ENCODE measurements around the gene GKN2.

The GKN2 gene, protein sequence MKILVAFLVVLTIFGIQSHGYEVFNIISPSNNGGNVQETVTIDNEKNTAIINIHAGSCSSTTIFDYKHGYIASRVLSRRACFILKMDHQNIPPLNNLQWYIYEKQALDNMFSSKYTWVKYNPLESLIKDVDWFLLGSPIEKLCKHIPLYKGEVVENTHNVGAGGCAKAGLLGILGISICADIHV

DNA sequence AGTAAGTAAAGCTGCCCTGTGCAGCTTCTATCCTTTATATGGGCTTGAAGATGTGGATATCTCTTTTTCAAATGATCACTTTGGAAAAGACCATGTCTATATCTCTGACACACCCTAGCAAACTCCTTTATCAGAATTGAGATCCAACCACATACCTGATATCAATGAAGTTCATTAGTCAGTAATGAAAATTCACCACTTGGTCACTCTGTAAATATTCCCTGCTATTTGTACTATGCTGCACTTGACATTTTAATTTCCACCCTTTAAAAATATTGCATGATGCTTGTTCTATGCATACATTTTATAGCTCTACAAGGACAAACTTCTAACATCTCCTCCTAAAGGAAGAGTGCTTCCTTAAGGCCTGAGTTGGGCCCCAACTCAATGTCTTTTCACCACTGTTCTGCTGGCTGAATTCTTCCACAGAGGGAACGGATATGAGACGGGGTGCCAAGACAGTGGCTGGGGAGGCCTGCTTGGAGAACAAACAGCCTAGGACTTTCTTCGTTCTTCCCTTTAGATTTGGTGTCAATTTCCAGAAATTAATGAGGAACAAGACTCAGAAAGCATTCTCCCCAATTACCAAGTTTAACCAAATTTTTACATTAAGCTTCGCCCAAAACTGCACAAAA lies at the start of gene GKN2:
Gene GKN2 (minus strand): TSS at position 7 of the 635 bp plus-strand sequence. CDS start 32 bp downstream, outside the sequence.
- Histone ChIP-seq H3K27ac (ENCODE audit: low read depth, low read length) (no peak within 1 kb of the TSS), H3K36me3 (ENCODE audit: control insufficient read depth in 1 of 2, insufficient read depth in 2 of 2, low read length in 2 of 2) (no peaks in the 10 kb centered on the region)

GRCh38 chr2:69001879-69002278 lies 49.2 kb upstream of the GKN2 start:
- no peaks in the 10 kb centered on the region for H3K27me3 ChIP-seq (ENCODE audit: control insufficient read depth in 1 of 2, insufficient read depth in 2 of 2, low read length in 2 of 2)
- H3K9me3 ChIP-seq (ENCODE audit: control insufficient read depth in 1 of 2, low read length in 2 of 2) = peaks cover 0 to 5% of the 10 kb centered on the region in 2 donors

More for the DNA sequence above, at the start of gene GKN2:
- Histone ChIP-seq H3K9me3 (ENCODE audit: control insufficient read depth in 1 of 2, low read length in 2 of 2) (no peaks in the 10 kb centered on the region), H3K4me1 (ENCODE audit: control insufficient read depth in 1 of 2, insufficient read depth in 2 of 2, low read length in 2 of 2) (no peaks in the 10 kb centered on the region), H3K4me3 (ENCODE audit: low read depth in 1 of 2, low read length in 2 of 2) (no peak within 1 kb of the TSS), H3K9ac (ENCODE audit: low read depth in 1 of 2, low read length in 2 of 2) (no peak within 1 kb of the TSS), H3K27me3 (ENCODE audit: control insufficient read depth in 1 of 2, insufficient read depth in 2 of 2, low read length in 2 of 2) (no peaks in the 10 kb centered on the region)

GRCh38 chr2:68997401-68997800 lies 44.7 kb upstream of the GKN2 start:
- H3K4me3 ChIP-seq (ENCODE audit: low read depth in 1 of 2, low read length in 2 of 2) = no peak overlapping the region
- no peak overlapping the region for H3K27ac ChIP-seq (ENCODE audit: low read depth, low read length)
- H3K4me1 ChIP-seq (ENCODE audit: control insufficient read depth in 1 of 2, insufficient read depth in 2 of 2, low read length in 2 of 2) = no peaks in the 10 kb centered on the region
- peaks cover 0 to 5% of the 10 kb centered on the region in 2 donors for H3K9me3 ChIP-seq (ENCODE audit: control insufficient read depth in 1 of 2, low read length in 2 of 2)
- no peaks in the 10 kb centered on the region for H3K36me3 ChIP-seq (ENCODE audit: control insufficient read depth in 1 of 2, insufficient read depth in 2 of 2, low read length in 2 of 2)
- no peak overlapping the region for H3K9ac ChIP-seq (ENCODE audit: low read depth in 1 of 2, low read length in 2 of 2)
- no peaks in the 10 kb centered on the region for H3K27me3 ChIP-seq (ENCODE audit: control insufficient read depth in 1 of 2, insufficient read depth in 2 of 2, low read length in 2 of 2)

More at GRCh38 chr2:69001879-69002278, 49.2 kb upstream of the GKN2 start:
- no peaks in the 10 kb centered on the region for H3K36me3 ChIP-seq (ENCODE audit: control insufficient read depth in 1 of 2, insufficient read depth in 2 of 2, low read length in 2 of 2)
- no peak overlapping the region for H3K27ac ChIP-seq (ENCODE audit: low read depth, low read length)
- H3K4me3 ChIP-seq (ENCODE audit: low read depth in 1 of 2, low read length in 2 of 2) = no peak overlapping the region
- H3K4me1 ChIP-seq (ENCODE audit: control insufficient read depth in 1 of 2, insufficient read depth in 2 of 2, low read length in 2 of 2) = no peaks in the 10 kb centered on the region
- H3K9ac ChIP-seq (ENCODE audit: low read depth in 1 of 2, low read length in 2 of 2) = no peak overlapping the region

- no peaks in the 10 kb centered on the region for H3K9me3 ChIP-seq (ENCODE audit: control insufficient read depth in 1 of 2, low read length in 2 of 2)
- no peak overlapping the region for H3K9ac ChIP-seq (ENCODE audit: low read depth in 1 of 2, low read length in 2 of 2)
- no peak overlapping the region for H3K4me3 ChIP-seq (ENCODE audit: low read depth in 1 of 2, low read length in 2 of 2)
- H3K27ac ChIP-seq (ENCODE audit: low read depth, low read length) = no peak overlapping the region
- H3K4me1 ChIP-seq (ENCODE audit: control insufficient read depth in 1 of 2, insufficient read depth in 2 of 2, low read length in 2 of 2) = no peaks in the 10 kb centered on the region
- H3K36me3 ChIP-seq (ENCODE audit: control insufficient read depth in 1 of 2, insufficient read depth in 2 of 2, low read length in 2 of 2) = no peaks in the 10 kb centered on the region
- no peaks in the 10 kb centered on the region for H3K27me3 ChIP-seq (ENCODE audit: control insufficient read depth in 1 of 2, insufficient read depth in 2 of 2, low read length in 2 of 2)
Observed at GRCh38 chr2:68995916-68996315, 43.2 kb upstream of the GKN2 start.

DNA sequence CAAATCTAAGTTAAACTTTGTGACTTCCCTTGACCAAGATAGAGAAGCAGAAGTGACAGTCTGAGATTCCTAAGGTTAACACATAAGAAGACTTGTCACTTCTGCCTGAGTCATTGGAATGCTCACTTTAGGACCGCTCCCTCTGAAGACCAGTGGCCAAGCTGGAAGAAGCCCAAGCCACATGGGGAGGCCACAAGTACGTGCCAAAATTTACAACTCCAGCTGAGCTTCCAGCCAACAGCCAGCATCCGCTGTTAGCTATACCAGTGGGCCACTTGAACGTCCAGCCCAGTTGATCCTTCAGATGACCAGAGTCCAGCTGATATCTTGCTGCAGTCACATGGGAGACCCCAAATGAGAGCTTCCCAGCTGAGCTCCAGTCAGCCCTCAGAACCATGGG lies 42.2 kb upstream of the GKN2 start:
- no peaks in the 10 kb centered on the region for H3K36me3 ChIP-seq (ENCODE audit: control insufficient read depth in 1 of 2, insufficient read depth in 2 of 2, low read length in 2 of 2)
- no peaks in the 10 kb centered on the region for H3K27me3 ChIP-seq (ENCODE audit: control insufficient read depth in 1 of 2, insufficient read depth in 2 of 2, low read length in 2 of 2)
- no peak overlapping the region for H3K9ac ChIP-seq (ENCODE audit: low read depth in 1 of 2, low read length in 2 of 2)
- no peak overlapping the region for H3K4me3 ChIP-seq (ENCODE audit: low read depth in 1 of 2, low read length in 2 of 2)
- H3K4me1 ChIP-seq (ENCODE audit: control insufficient read depth in 1 of 2, insufficient read depth in 2 of 2, low read length in 2 of 2) = no peaks in the 10 kb centered on the region
- H3K9me3 ChIP-seq (ENCODE audit: control insufficient read depth in 1 of 2, low read length in 2 of 2) = no peaks in the 10 kb centered on the region
- no peak overlapping the region for H3K27ac ChIP-seq (ENCODE audit: low read depth, low read length)

- H3K9ac ChIP-seq (ENCODE audit: low read depth in 1 of 2, low read length in 2 of 2) = no peak overlapping the region
- H3K27ac ChIP-seq (ENCODE audit: low read depth, low read length) = no peak overlapping the region
- H3K4me1 ChIP-seq (ENCODE audit: control insufficient read depth in 1 of 2, insufficient read depth in 2 of 2, low read length in 2 of 2) = no peaks in the 10 kb centered on the region
- no peaks in the 10 kb centered on the region for H3K36me3 ChIP-seq (ENCODE audit: control insufficient read depth in 1 of 2, insufficient read depth in 2 of 2, low read length in 2 of 2)
- H3K4me3 ChIP-seq (ENCODE audit: low read depth in 1 of 2, low read length in 2 of 2) = no peak overlapping the region
- no peaks in the 10 kb centered on the region for H3K9me3 ChIP-seq (ENCODE audit: control insufficient read depth in 1 of 2, low read length in 2 of 2)
- no peaks in the 10 kb centered on the region for H3K27me3 ChIP-seq (ENCODE audit: control insufficient read depth in 1 of 2, insufficient read depth in 2 of 2, low read length in 2 of 2)
Observed at GRCh38 chr2:68993660-68994059, 41.0 kb upstream of the GKN2 start.

DNA sequence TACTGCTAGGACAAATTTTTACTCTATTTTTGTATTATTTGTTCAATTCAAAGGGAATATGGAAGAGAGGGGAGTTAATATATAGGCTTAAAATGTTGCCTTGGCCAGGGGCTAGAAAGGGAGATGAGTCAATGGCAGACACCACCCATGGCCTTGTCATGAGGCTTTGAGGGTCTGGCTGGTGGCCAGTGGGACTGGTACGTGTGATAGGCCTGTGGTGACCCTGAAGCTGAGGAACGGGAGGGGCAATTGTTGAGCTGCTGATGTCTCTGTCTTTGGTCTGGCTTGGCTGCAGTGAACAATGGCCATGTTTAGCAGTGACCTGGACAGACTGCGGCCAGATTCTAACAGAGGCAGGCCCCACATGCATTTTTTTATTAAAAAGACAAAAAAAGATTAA lies 40.2 kb upstream of the GKN2 start:
- H3K27ac ChIP-seq (ENCODE audit: low read depth, low read length) = no peak overlapping the region
- H3K4me3 ChIP-seq (ENCODE audit: low read depth in 1 of 2, low read length in 2 of 2) = no peak overlapping the region
- H3K9ac ChIP-seq (ENCODE audit: low read depth in 1 of 2, low read length in 2 of 2) = no peak overlapping the region
- H3K27me3 ChIP-seq (ENCODE audit: control insufficient read depth in 1 of 2, insufficient read depth in 2 of 2, low read length in 2 of 2) = no peaks in the 10 kb centered on the region
- H3K36me3 ChIP-seq (ENCODE audit: control insufficient read depth in 1 of 2, insufficient read depth in 2 of 2, low read length in 2 of 2) = no peaks in the 10 kb centered on the region
- no peaks in the 10 kb centered on the region for H3K4me1 ChIP-seq (ENCODE audit: control insufficient read depth in 1 of 2, insufficient read depth in 2 of 2, low read length in 2 of 2)
- H3K9me3 ChIP-seq (ENCODE audit: control insufficient read depth in 1 of 2, low read length in 2 of 2) = no peaks in the 10 kb centered on the region

- Histone ChIP-seq H3K27ac (ENCODE audit: low read depth, low read length) (no peak overlapping the region), H3K9ac (ENCODE audit: low read depth in 1 of 2, low read length in 2 of 2) (no peak overlapping the region), H3K27me3 (ENCODE audit: control insufficient read depth in 1 of 2, insufficient read depth in 2 of 2, low read length in 2 of 2) (no peaks in the 10 kb centered on the region), H3K36me3 (ENCODE audit: control insufficient read depth in 1 of 2, insufficient read depth in 2 of 2, low read length in 2 of 2) (no peaks in the 10 kb centered on the region), H3K4me1 (ENCODE audit: control insufficient read depth in 1 of 2, insufficient read depth in 2 of 2, low read length in 2 of 2) (no peaks in the 10 kb centered on the region), H3K9me3 (ENCODE audit: control insufficient read depth in 1 of 2, low read length in 2 of 2) (no peaks in the 10 kb centered on the region), H3K4me3 (ENCODE audit: low read depth in 1 of 2, low read length in 2 of 2) (no peak overlapping the region)
Observed at GRCh38 chr2:68992341-68992740, 39.6 kb upstream of the GKN2 start.

- H3K36me3 ChIP-seq (ENCODE audit: control insufficient read depth in 1 of 2, insufficient read depth in 2 of 2, low read length in 2 of 2) = no peaks in the 10 kb centered on the region
- H3K9ac ChIP-seq (ENCODE audit: low read depth in 1 of 2, low read length in 2 of 2) = no peak overlapping the region
- H3K27me3 ChIP-seq (ENCODE audit: control insufficient read depth in 1 of 2, insufficient read depth in 2 of 2, low read length in 2 of 2) = no peaks in the 10 kb centered on the region
- H3K27ac ChIP-seq (ENCODE audit: low read depth, low read length) = no peak overlapping the region
- no peaks in the 10 kb centered on the region for H3K9me3 ChIP-seq (ENCODE audit: control insufficient read depth in 1 of 2, low read length in 2 of 2)
- H3K4me1 ChIP-seq (ENCODE audit: control insufficient read depth in 1 of 2, insufficient read depth in 2 of 2, low read length in 2 of 2) = no peaks in the 10 kb centered on the region
- no peak overlapping the region for H3K4me3 ChIP-seq (ENCODE audit: low read depth in 1 of 2, low read length in 2 of 2)
Observed at GRCh38 chr2:68989035-68989434, 36.3 kb upstream of the GKN2 start.

GRCh38 chr2:68987021-68987503 lies 34.4 kb upstream of the GKN2 start:
- no peak overlapping the region for H3K27ac ChIP-seq (ENCODE audit: low read depth, low read length)
- no peaks in the 10 kb centered on the region for H3K9me3 ChIP-seq (ENCODE audit: control insufficient read depth in 1 of 2, low read length in 2 of 2)
- H3K4me3 ChIP-seq (ENCODE audit: low read depth in 1 of 2, low read length in 2 of 2) = no peak overlapping the region
- no peaks in the 10 kb centered on the region for H3K4me1 ChIP-seq (ENCODE audit: control insufficient read depth in 1 of 2, insufficient read depth in 2 of 2, low read length in 2 of 2)
- H3K27me3 ChIP-seq (ENCODE audit: control insufficient read depth in 1 of 2, insufficient read depth in 2 of 2, low read length in 2 of 2) = no peaks in the 10 kb centered on the region
- H3K9ac ChIP-seq (ENCODE audit: low read depth in 1 of 2, low read length in 2 of 2) = no peak overlapping the region
- H3K36me3 ChIP-seq (ENCODE audit: control insufficient read depth in 1 of 2, insufficient read depth in 2 of 2, low read length in 2 of 2) = no peaks in the 10 kb centered on the region

Measured in duodenal mucosa (tissue), 2 donors.